ENCODE results near the gene ASGR1. TPM values are rescaled to one million over a fixed set of nuclear protein-coding genes. Genes with fewer than 3 reads are reported as not detected.
A peak's percentile ranks its signal among the peaks of the same experiment; 100 is the strongest.

The ASGR1 gene
- total RNA-seq, 1 experiment from 2014 or later = 1.3 TPM

- TF ChIP-seq POLR2AphosphoS5 (IDR thresholded peaks at IDR 0.05; ENCODE audit: low read depth, low read length) (no peak), SIN3A (IDR thresholded peaks at IDR 0.05; ENCODE audit: borderline replicate concordance, insufficient read depth, low read depth, low read length) (no peak), REST (IDR thresholded peaks at IDR 0.05; ENCODE audit: insufficient read depth in 1 of 2, low read depth in 2 of 2, low read length in 1 of 2) (no peak), TCF7L2 (IDR thresholded peaks at IDR 0.05; ENCODE audit: low read depth, low read length) (no peak), CTCF (IDR thresholded peaks at IDR 0.05) (no peak)
- H3K27ac ChIP-seq (ENCODE audit: low read length) = no peak overlapping the region
- H3K4me1 ChIP-seq (ENCODE audit: control insufficient read depth, insufficient read depth, low read length) = peaks cover 39% of the 10 kb centered on the region
- intact Hi-C loops (cut with micrococcal nuclease; ENCODE audit: unreplicated experiment) = no loop called here
- CTCF ChIA-PET = no interaction called here
- no peaks in the 10 kb centered on the region for H3K27me3 ChIP-seq (ENCODE audit: control insufficient read depth, insufficient read depth, low read length)
- no peak for DNase-seq (ENCODE audit: low read depth, low spot score)
- no peaks in the 10 kb centered on the region for H3K9me3 ChIP-seq (ENCODE audit: control insufficient read depth, insufficient read depth, low read depth, low read length)
- no TSS peak for BruUV-seq (replicated peaks)
- no peak for ATAC-seq
- no peak overlapping the region for H3K4me3 ChIP-seq (ENCODE audit: low read depth in 2 of 2, low read length in 2 of 2)
- no peaks in the 10 kb centered on the region; the same call in 1 of the 2 replicates for H3K36me3 ChIP-seq (ENCODE audit: control insufficient read depth, insufficient read depth, low read length)
- POLR2A ChIA-PET = no interaction called here
- in situ Hi-C loops (cut with HindIII; ENCODE audit: low pct_unique_long_range_greater_than_20kb, low sequenced_read_pairs) = no loop called here
Observed at GRCh38 chr17:7226721-7227710, 47.8 kb upstream of the ASGR1 start.

- Histone ChIP-seq H3K4me3 (ENCODE audit: low read depth in 2 of 2, low read length in 2 of 2) (no peak overlapping the region), H3K36me3 (ENCODE audit: control insufficient read depth, insufficient read depth, low read length) (no peaks in the 10 kb centered on the region; the same call in 1 of the 2 replicates), H3K4me1 (ENCODE audit: control insufficient read depth, insufficient read depth, low read length) (peaks cover 45% of the 10 kb centered on the region), H3K27me3 (ENCODE audit: control insufficient read depth, insufficient read depth, low read length) (no peaks in the 10 kb centered on the region), H3K27ac (ENCODE audit: low read length) (peak overlapping the region; percentile 75; the same call in 1 of the 2 replicates), H3K9me3 (ENCODE audit: control insufficient read depth, insufficient read depth, low read depth, low read length) (no peaks in the 10 kb centered on the region)
- intact Hi-C loops (cut with micrococcal nuclease; ENCODE audit: unreplicated experiment) (no loop called here), in situ Hi-C loops (cut with HindIII; ENCODE audit: low pct_unique_long_range_greater_than_20kb, low sequenced_read_pairs) (no loop called here)
- ChIA-PET CTCF (no interaction called here), POLR2A (no interaction called here)
- 0 out of 2 replicates have a peak, but pooled peaks have one; percentile 26 for ATAC-seq
- DNase-seq (ENCODE audit: low read depth, low spot score) = no peak
- TF ChIP-seq REST (IDR thresholded peaks at IDR 0.05; ENCODE audit: insufficient read depth in 1 of 2, low read depth in 2 of 2, low read length in 1 of 2) = no peak
- TF ChIP-seq TCF7L2 (IDR thresholded peaks at IDR 0.05; ENCODE audit: low read depth, low read length) = no peak
- TF ChIP-seq CTCF (IDR thresholded peaks at IDR 0.05) = no peak
- TF ChIP-seq POLR2AphosphoS5 (IDR thresholded peaks at IDR 0.05; ENCODE audit: low read depth, low read length) = no peak
- TF ChIP-seq SIN3A (IDR thresholded peaks at IDR 0.05; ENCODE audit: borderline replicate concordance, insufficient read depth, low read depth, low read length) = no peak
- BruUV-seq (replicated peaks) = no TSS peak
Observed at GRCh38 chr17:7225711-7226331, 46.7 kb upstream of the ASGR1 start.
